Measurements from ENCODE around the gene AIFM1.

Gene AIFM1

GRCh38 chrX:130097507-130098209 is 68.0 kb downstream of the AIFM1 start:
- no peak overlapping the region for H3K4me3 ChIP-seq (ENCODE audit: control insufficient read depth, low read depth, low read length)
- no peak for DNase-seq (ENCODE audit: low read depth)
- TF ChIP-seq, protein P1, sequence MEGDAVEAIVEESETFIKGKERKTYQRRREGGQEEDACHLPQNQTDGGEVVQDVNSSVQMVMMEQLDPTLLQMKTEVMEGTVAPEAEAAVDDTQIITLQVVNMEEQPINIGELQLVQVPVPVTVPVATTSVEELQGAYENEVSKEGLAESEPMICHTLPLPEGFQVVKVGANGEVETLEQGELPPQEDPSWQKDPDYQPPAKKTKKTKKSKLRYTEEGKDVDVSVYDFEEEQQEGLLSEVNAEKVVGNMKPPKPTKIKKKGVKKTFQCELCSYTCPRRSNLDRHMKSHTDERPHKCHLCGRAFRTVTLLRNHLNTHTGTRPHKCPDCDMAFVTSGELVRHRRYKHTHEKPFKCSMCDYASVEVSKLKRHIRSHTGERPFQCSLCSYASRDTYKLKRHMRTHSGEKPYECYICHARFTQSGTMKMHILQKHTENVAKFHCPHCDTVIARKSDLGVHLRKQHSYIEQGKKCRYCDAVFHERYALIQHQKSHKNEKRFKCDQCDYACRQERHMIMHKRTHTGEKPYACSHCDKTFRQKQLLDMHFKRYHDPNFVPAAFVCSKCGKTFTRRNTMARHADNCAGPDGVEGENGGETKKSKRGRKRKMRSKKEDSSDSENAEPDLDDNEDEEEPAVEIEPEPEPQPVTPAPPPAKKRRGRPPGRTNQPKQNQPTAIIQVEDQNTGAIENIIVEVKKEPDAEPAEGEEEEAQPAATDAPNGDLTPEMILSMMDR (conservative IDR thresholded peaks at IDR 0.05; ENCODE audit: control insufficient read depth, insufficient read depth, low read depth, low read length) = no peak

GRCh38 chrX:130095249-130096030 is 70.2 kb downstream of the AIFM1 start:
- TF ChIP-seq, protein P1 (conservative IDR thresholded peaks at IDR 0.05; ENCODE audit: control insufficient read depth, insufficient read depth, low read depth, low read length) = no peak
- H3K4me3 ChIP-seq (ENCODE audit: control insufficient read depth, low read depth, low read length) = no peak overlapping the region
- DNase-seq (ENCODE audit: low read depth) = no peak

DNA sequence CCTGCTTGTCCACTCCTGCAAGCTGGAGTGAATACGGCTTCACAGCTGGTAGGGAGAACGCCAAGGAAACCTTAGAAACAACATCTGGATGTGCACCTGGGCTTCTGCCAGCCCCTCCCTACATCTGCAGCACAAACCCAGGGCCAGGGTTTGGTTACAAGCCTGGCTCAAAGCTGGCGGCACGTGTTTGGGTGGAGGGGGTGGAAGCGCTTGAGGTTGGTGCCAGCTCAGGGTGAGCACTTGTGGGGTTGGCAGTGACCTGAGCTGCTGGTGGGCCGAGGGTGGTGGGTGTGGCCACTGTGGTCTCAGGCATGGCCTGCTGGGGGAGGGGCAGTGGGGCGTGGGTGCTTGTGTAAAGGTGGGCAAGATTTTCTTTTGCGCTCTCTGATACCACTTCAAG is 70.9 kb downstream of the AIFM1 start:
- H3K4me3 ChIP-seq (ENCODE audit: control insufficient read depth, low read depth, low read length) = no peak overlapping the region
- TF ChIP-seq, protein P1 (conservative IDR thresholded peaks at IDR 0.05; ENCODE audit: control insufficient read depth, insufficient read depth, low read depth, low read length) = no peak
- DNase-seq (ENCODE audit: low read depth) = no peak

- DNase-seq (ENCODE audit: low read depth) = no peak
- TF ChIP-seq, protein P1 (conservative IDR thresholded peaks at IDR 0.05; ENCODE audit: control insufficient read depth, insufficient read depth, low read depth, low read length) = no peak
- H3K4me3 ChIP-seq (ENCODE audit: control insufficient read depth, low read depth, low read length) = no peak overlapping the region
Measured at GRCh38 chrX:130093271-130093670, 72.4 kb downstream of the AIFM1 start.

- TF ChIP-seq, protein P1 (conservative IDR thresholded peaks at IDR 0.05; ENCODE audit: control insufficient read depth, insufficient read depth, low read depth, low read length) = no peak
- no peak overlapping the region for H3K4me3 ChIP-seq (ENCODE audit: control insufficient read depth, low read depth, low read length)
- no peak for DNase-seq (ENCODE audit: low read depth)
Measured at GRCh38 chrX:130091980-130092522, 73.6 kb downstream of the AIFM1 start.

- H3K4me3 ChIP-seq (ENCODE audit: control insufficient read depth, low read depth, low read length) = no peak overlapping the region
- TF ChIP-seq, protein P1 (conservative IDR thresholded peaks at IDR 0.05; ENCODE audit: control insufficient read depth, insufficient read depth, low read depth, low read length) = no peak
- DNase-seq (ENCODE audit: low read depth) = no peak
Measured at GRCh38 chrX:130090364-130090763, 75.3 kb downstream of the AIFM1 start.
